Ramos (cell line): ENCODE measurements around the gene NAT9.

ENCODE experiments used
- in situ Hi-C: fragments of 300-500 bp; cut with MboI; formaldehyde crosslinking; loops from one replicate; pipeline ENCODE4 v1.14.3; 2022; ENCODE audit warnings: low sequenced_read_pairs; ENCODE audit not compliant: unreplicated experiment

The NAT9 gene

GRCh38 chr17:74734256-74734655 lies 41.9 kb downstream of the NAT9 start:
- in situ Hi-C loops: no loop called here

- in situ Hi-C loops: no loop called here
Observed at GRCh38 chr17:74733365-74734122, 42.6 kb downstream of the NAT9 start.

GRCh38 chr17:74732042-74732867 lies 43.9 kb downstream of the NAT9 start:
- in situ Hi-C loops: no loop called here

GRCh38 chr17:74731347-74731605 lies 44.9 kb downstream of the NAT9 start:
- in situ Hi-C loops: no loop called here

- in situ Hi-C loops: no loop called here
Observed at GRCh38 chr17:74730491-74731346, 45.4 kb downstream of the NAT9 start.

GRCh38 chr17:74729866-74730265 lies 46.3 kb downstream of the NAT9 start:
- in situ Hi-C loops: no loop called here

- in situ Hi-C loops: no loop called here
Observed at GRCh38 chr17:74729368-74729767, 46.8 kb downstream of the NAT9 start.

- in situ Hi-C loops: no loop called here
Observed at GRCh38 chr17:74728702-74729075, 47.5 kb downstream of the NAT9 start.

- in situ Hi-C loops: no loop called here
Observed at GRCh38 chr17:74728033-74728701, 48.0 kb downstream of the NAT9 start.

GRCh38 chr17:74725111-74725510 lies 51.0 kb downstream of the NAT9 start:
- in situ Hi-C loops: no loop called here

- in situ Hi-C loops: no loop called here
Observed at GRCh38 chr17:74723891-74724290, 52.3 kb downstream of the NAT9 start.

- in situ Hi-C loops: no loop called here
Observed at GRCh38 chr17:74722782-74723181, 53.4 kb downstream of the NAT9 start.
